Type B pancreatic cell (in vitro differentiated cells): ENCODE measurements around the gene COX6B1. TPM values are rescaled to one million over a fixed set of nuclear protein-coding genes. Genes with fewer than 3 reads are reported as not detected.
A peak's percentile ranks its signal among the peaks of the same experiment; 100 is the strongest.
"Not testable (repeated sequence)": the region's sequence is repeated elsewhere in the genome, so short reads cannot be mapped to it uniquely, and the experiment has no call there.

Experiments used
- DNase-seq: peaks from one replicate; pipeline ENCODE4 v3.0.0; 2021; ENCODE audit warnings: mixed read lengths; ENCODE audit not compliant: unreplicated experiment; ENCODE audit errors: extremely low spot score
- H3K27ac Mint-ChIP-seq: 2 replicates; pipeline ENCODE4 v1.8.0; 2021; ENCODE audit warnings: mild to moderate bottlenecking, mixed read lengths
- H3K27me3 Mint-ChIP-seq: 2 replicates; pipeline ENCODE4 v1.8.0; 2021; ENCODE audit warnings: mixed read lengths
- H3K36me3 Mint-ChIP-seq: 2 replicates; pipeline ENCODE4 v1.8.0; 2021; ENCODE audit warnings: mixed read lengths
- H3K4me1 Mint-ChIP-seq: one replicate; pipeline ENCODE4 v1.8.0; 2021; ENCODE audit warnings: mixed read lengths; ENCODE audit not compliant: unreplicated experiment
- H3K4me3 Mint-ChIP-seq: 2 replicates; pipeline ENCODE4 v1.8.0; 2021; ENCODE audit warnings: mild to moderate bottlenecking, mixed read lengths
- H3K9me3 Mint-ChIP-seq: 2 replicates; pipeline ENCODE4 v1.8.0; 2021; ENCODE audit warnings: mixed read lengths
- CTCF ChIP-seq: fragments of 200-600 bp; sonication (generic); conservative IDR thresholded peaks from 2 replicates; pipeline ENCODE4 v1.5.0; 2021; ENCODE audit warnings: antibody characterized with exemption, mild to moderate bottlenecking
- total RNA-seq: library from RNA; stranded (reverse); gene quantifications from 2 replicates; pipeline ENCODE4 v1.2.1, GENCODE V29; 2021; ENCODE audit warnings: low replicate concordance

Gene COX6B1
- total RNA-seq, 1 donor from 2014 or later: 408 TPM

- Mint-ChIP-seq H3K9me3 (no peaks in the 10 kb centered on the region), H3K4me3 (no peak overlapping the region), H3K27ac (no peak overlapping the region), H3K27me3 (peaks cover 39% of the 10 kb centered on the region), H3K4me1 (peaks cover 4% of the 10 kb centered on the region), H3K36me3 (peaks cover 5% of the 10 kb centered on the region)
- no peak for TF ChIP-seq CTCF
- no peak for DNase-seq
Observed at GRCh38 chr19:35675589-35676140, 27.5 kb downstream of the COX6B1 start.

- no peak for TF ChIP-seq CTCF
- Mint-ChIP-seq H3K9me3 (no peaks in the 10 kb centered on the region), H3K4me3 (no peak overlapping the region), H3K4me1 (peaks cover 4% of the 10 kb centered on the region), H3K27ac (no peak overlapping the region), H3K36me3 (no peaks in the 10 kb centered on the region), H3K27me3 (no peaks in the 10 kb centered on the region)
- DNase-seq: no peak
Observed at GRCh38 chr19:35689836-35690235, 41.7 kb downstream of the COX6B1 start.

GRCh38 chr19:35691106-35691505 is 43.0 kb downstream of the COX6B1 start:
- not testable (repeated sequence) for H3K27me3 Mint-ChIP-seq, H3K4me1 Mint-ChIP-seq, H3K4me3 Mint-ChIP-seq, H3K36me3 Mint-ChIP-seq, H3K9me3 Mint-ChIP-seq, DNase-seq, H3K27ac Mint-ChIP-seq

- Mint-ChIP-seq H3K27ac (no peak overlapping the region), H3K27me3 (no peaks in the 10 kb centered on the region), H3K4me1 (peaks cover 4% of the 10 kb centered on the region), H3K9me3 (no peaks in the 10 kb centered on the region), H3K4me3 (no peak overlapping the region), H3K36me3 (no peaks in the 10 kb centered on the region)
- TF ChIP-seq CTCF: no peak
- DNase-seq: no peak
Observed at GRCh38 chr19:35692010-35692409, 43.9 kb downstream of the COX6B1 start.

- Mint-ChIP-seq H3K36me3 (no peaks in the 10 kb centered on the region), H3K9me3 (no peaks in the 10 kb centered on the region), H3K4me3 (no peak overlapping the region), H3K27ac (peak overlapping the region; percentile 43), H3K4me1 (peaks cover 4% of the 10 kb centered on the region), H3K27me3 (no peaks in the 10 kb centered on the region)
- no peak for TF ChIP-seq CTCF
- DNase-seq: no peak
Observed at GRCh38 chr19:35693422-35693821, 45.3 kb downstream of the COX6B1 start.

- Mint-ChIP-seq H3K27me3 (no peaks in the 10 kb centered on the region), H3K9me3 (no peaks in the 10 kb centered on the region), H3K36me3 (no peaks in the 10 kb centered on the region), H3K27ac (peak overlapping the region; percentile 43), H3K4me1 (peaks cover 4% of the 10 kb centered on the region), H3K4me3 (no peak overlapping the region)
- DNase-seq: peak; percentile 84
- TF ChIP-seq CTCF: peak; percentile 98
Observed at GRCh38 chr19:35693835-35694599, 45.9 kb downstream of the COX6B1 start.
